ENCODE measurements around the gene UNC13A.

DNA sequence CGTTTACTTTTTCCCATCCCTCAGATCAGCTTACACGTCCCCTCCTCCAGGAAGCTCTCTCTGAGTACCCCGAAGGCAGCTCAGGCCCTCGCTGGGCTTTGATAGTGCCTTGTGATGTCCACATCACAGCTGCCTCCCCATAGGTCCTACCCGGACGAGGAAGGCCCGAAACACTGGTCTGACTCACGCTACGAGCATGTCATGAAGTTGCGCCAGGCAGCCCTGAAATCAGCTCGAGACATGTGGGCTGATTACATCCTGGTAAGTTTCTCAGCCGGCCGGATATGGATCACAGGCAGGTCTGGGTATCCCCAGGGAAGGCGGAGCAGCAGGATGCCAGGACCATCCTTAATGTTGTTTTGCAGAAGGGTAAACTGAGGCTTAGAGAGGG lies 128.0 kb downstream of the UNC13A start:
- TF ChIP-seq, protein P1, sequence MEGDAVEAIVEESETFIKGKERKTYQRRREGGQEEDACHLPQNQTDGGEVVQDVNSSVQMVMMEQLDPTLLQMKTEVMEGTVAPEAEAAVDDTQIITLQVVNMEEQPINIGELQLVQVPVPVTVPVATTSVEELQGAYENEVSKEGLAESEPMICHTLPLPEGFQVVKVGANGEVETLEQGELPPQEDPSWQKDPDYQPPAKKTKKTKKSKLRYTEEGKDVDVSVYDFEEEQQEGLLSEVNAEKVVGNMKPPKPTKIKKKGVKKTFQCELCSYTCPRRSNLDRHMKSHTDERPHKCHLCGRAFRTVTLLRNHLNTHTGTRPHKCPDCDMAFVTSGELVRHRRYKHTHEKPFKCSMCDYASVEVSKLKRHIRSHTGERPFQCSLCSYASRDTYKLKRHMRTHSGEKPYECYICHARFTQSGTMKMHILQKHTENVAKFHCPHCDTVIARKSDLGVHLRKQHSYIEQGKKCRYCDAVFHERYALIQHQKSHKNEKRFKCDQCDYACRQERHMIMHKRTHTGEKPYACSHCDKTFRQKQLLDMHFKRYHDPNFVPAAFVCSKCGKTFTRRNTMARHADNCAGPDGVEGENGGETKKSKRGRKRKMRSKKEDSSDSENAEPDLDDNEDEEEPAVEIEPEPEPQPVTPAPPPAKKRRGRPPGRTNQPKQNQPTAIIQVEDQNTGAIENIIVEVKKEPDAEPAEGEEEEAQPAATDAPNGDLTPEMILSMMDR (IDR thresholded peaks at IDR 0.05; ENCODE audit: low read depth, low read length): no peak
- no peak for TF ChIP-seq POLR2A (IDR thresholded peaks at IDR 0.05; ENCODE audit: extremely low read depth, insufficient read length)

Data from NB4 (cell line).